Measurements from ENCODE around the gene OXTR. TPM values are rescaled to one million over a fixed set of nuclear protein-coding genes. Genes with fewer than 3 reads are reported as not detected.

Gene OXTR
- total RNA-seq, 2 donors from 2014 or later, result 0.47 to 0.52 TPM

DNA sequence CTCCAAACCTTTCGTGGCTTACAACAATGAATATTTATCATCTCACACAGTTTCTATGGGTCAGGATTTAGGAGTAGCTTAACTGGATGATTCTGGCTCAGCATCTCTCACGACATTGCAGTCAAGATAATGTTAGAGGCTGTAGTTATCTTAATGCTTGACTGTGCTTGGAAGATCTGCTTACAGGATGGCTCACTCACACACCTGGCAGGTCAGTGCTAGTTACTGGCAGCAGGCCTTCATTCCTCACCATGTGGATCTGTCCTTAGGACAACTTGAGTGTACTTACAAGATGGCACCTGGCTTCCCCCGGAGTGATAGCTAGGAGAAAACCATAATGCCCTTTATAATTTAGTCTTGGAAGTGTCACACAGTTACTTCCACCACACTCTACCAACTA lies 32.8 kb upstream of the OXTR start:
- TF ChIP-seq, protein P1, sequence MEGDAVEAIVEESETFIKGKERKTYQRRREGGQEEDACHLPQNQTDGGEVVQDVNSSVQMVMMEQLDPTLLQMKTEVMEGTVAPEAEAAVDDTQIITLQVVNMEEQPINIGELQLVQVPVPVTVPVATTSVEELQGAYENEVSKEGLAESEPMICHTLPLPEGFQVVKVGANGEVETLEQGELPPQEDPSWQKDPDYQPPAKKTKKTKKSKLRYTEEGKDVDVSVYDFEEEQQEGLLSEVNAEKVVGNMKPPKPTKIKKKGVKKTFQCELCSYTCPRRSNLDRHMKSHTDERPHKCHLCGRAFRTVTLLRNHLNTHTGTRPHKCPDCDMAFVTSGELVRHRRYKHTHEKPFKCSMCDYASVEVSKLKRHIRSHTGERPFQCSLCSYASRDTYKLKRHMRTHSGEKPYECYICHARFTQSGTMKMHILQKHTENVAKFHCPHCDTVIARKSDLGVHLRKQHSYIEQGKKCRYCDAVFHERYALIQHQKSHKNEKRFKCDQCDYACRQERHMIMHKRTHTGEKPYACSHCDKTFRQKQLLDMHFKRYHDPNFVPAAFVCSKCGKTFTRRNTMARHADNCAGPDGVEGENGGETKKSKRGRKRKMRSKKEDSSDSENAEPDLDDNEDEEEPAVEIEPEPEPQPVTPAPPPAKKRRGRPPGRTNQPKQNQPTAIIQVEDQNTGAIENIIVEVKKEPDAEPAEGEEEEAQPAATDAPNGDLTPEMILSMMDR (IDR thresholded peaks at IDR 0.05), result no peak
- Histone ChIP-seq H3K27ac (no peak overlapping the region), H3K4me3 (no peak overlapping the region), H3K36me3 (no peaks in the 10 kb centered on the region), H3K4me1 (no peaks in the 10 kb centered on the region), H3K9me3 (peaks cover 0 to 15% of the 10 kb centered on the region in 2 donors), H3K27me3 (no peaks in the 10 kb centered on the region)
- no peak for DNase-seq (ENCODE audit: low spot score)

GRCh38 chr3:8800016-8800415 lies 30.6 kb upstream of the OXTR start:
- TF ChIP-seq, protein P1 (IDR thresholded peaks at IDR 0.05), result no peak

GRCh38 chr3:8794247-8794646 lies 24.8 kb upstream of the OXTR start:
- Histone ChIP-seq H3K36me3 (no peaks in the 10 kb centered on the region), H3K4me1 (no peaks in the 10 kb centered on the region), H3K9me3 (peaks cover 0 to 14% of the 10 kb centered on the region in 2 donors), H3K4me3 (no peak overlapping the region), H3K27me3 (no peaks in the 10 kb centered on the region), H3K27ac (no peak overlapping the region)
- no peak for DNase-seq (ENCODE audit: low spot score)
- TF ChIP-seq, protein P1 (IDR thresholded peaks at IDR 0.05), result no peak

More at GRCh38 chr3:8800016-8800415, 30.6 kb upstream of the OXTR start:
- no peaks in the 10 kb centered on the region for H3K4me1 ChIP-seq
- no peak overlapping the region for H3K27ac ChIP-seq
- peaks cover 0 to 15% of the 10 kb centered on the region in 2 donors for H3K9me3 ChIP-seq
- H3K36me3 ChIP-seq, result no peaks in the 10 kb centered on the region
- DNase-seq (ENCODE audit: low spot score), result no peak
- H3K27me3 ChIP-seq, result no peaks in the 10 kb centered on the region
- H3K4me3 ChIP-seq, result no peak overlapping the region

- H3K4me3 ChIP-seq, result no peak overlapping the region
- TF ChIP-seq, protein P1 (IDR thresholded peaks at IDR 0.05), result no peak
- peaks cover 0 to 21% of the 10 kb centered on the region in 2 donors for H3K9me3 ChIP-seq
- no peaks in the 10 kb centered on the region for H3K27me3 ChIP-seq
- no peak for DNase-seq (ENCODE audit: low spot score)
- no peaks in the 10 kb centered on the region for H3K4me1 ChIP-seq
- H3K36me3 ChIP-seq, result no peaks in the 10 kb centered on the region
- H3K27ac ChIP-seq, result no peak overlapping the region
These were observed 23.8 kb upstream of the OXTR start for GRCh38 chr3:8793242-8793641.

GRCh38 chr3:8790529-8790928 lies 21.1 kb upstream of the OXTR start:
- H3K9me3 ChIP-seq, result peaks cover 0 to 21% of the 10 kb centered on the region in 2 donors
- H3K27ac ChIP-seq, result no peak overlapping the region
- no peak for DNase-seq (ENCODE audit: low spot score)
- no peak overlapping the region for H3K4me3 ChIP-seq
- TF ChIP-seq, protein P1 (IDR thresholded peaks at IDR 0.05), result no peak
- no peaks in the 10 kb centered on the region for H3K4me1 ChIP-seq
- no peaks in the 10 kb centered on the region for H3K27me3 ChIP-seq
- no peaks in the 10 kb centered on the region for H3K36me3 ChIP-seq
